CD14-positive monocyte (primary cell): ENCODE results near the gene OR10H5. TPM values are rescaled to one million over a fixed set of nuclear protein-coding genes. Genes with fewer than 3 reads are reported as not detected.

Source experiments
- DNase-seq, 3 donors: peaks; one replicate each; pipeline ENCODE4 v3.0.0-alpha.2; 2011 to 2022
- H2AFZ ChIP-seq: 2 replicates; pipeline ENCODE4 v1.6.0; 2012; ENCODE audit warnings: mild to moderate bottlenecking, low read depth, low read length, inconsistent platforms; ENCODE audit not compliant: insufficient read depth, poor library complexity, severe bottlenecking
- H3K27ac ChIP-seq, 2 donors: 1 replicate in 1 of 2; 2 replicates in 1 of 2; pipeline ENCODE4 v1.5.1; 2012 to 2013; ENCODE audit warnings: low read length in 2 of 2, control low read depth in 1 of 2, inconsistent platforms in 1 of 2, low read depth in 1 of 2, mild to moderate bottlenecking in 1 of 2
- H3K27me3 ChIP-seq, 2 donors: one replicate each; pipeline versions ENCODE4 v1.6.0 to v1.6.1; 2011 to 2013; ENCODE audit warnings: low read length in 2 of 2; ENCODE audit not compliant: control insufficient read depth in 2 of 2, insufficient read depth in 2 of 2
- H3K36me3 ChIP-seq, 2 donors: replicated peaks in 1 of 2; 1 replicate in 1 of 2; 2 replicates in 1 of 2; pipeline versions ENCODE4 v1.5.1 to v1.6.1; 2012 to 2013; ENCODE audit warnings: low read length in 2 of 2, control low read depth in 1 of 2, inconsistent platforms in 1 of 2, mild to moderate bottlenecking in 1 of 2; ENCODE audit not compliant: insufficient read depth in 2 of 2, control insufficient read depth in 1 of 2
- H3K4me1 ChIP-seq, 2 donors: 1 replicate in 1 of 2; 2 replicates in 1 of 2; pipeline versions ENCODE4 v1.5.1 to v1.6.1; 2012 to 2013; ENCODE audit warnings: low read length in 2 of 2, control low read depth in 1 of 2, inconsistent platforms in 1 of 2, mild to moderate bottlenecking in 1 of 2, moderate library complexity in 1 of 2; ENCODE audit not compliant: insufficient read depth in 2 of 2, control insufficient read depth in 1 of 2
- H3K4me2 ChIP-seq: replicated peaks from 2 replicates; pipeline ENCODE3; 2012; ENCODE audit warnings: low read length, moderate library complexity, mild to moderate bottlenecking; ENCODE audit not compliant: poor library complexity, severe bottlenecking; ENCODE audit errors: extremely low read depth
- H3K4me3 ChIP-seq, 3 experiments: fragments of 200-600 bp in 1 of 3; sonication (generic) in 1 of 3; replicated peaks in 1 of 3; 1 replicate in 2 of 3; 2 replicates in 1 of 3; pipeline ENCODE4 v1.5.1; 2011 to 2013; ENCODE audit warnings: low read length in 3 of 3, mild to moderate bottlenecking in 3 of 3, control low read depth in 2 of 3, low read depth in 2 of 3, inconsistent platforms in 1 of 3, moderate library complexity in 1 of 3
- H3K79me2 ChIP-seq: 2 replicates; pipeline ENCODE4 v1.6.0; 2012; ENCODE audit warnings: mild to moderate bottlenecking, control low read depth, inconsistent platforms, low read length, moderate library complexity; ENCODE audit not compliant: insufficient read depth
- H3K9ac ChIP-seq: 2 replicates; pipeline ENCODE4 v1.6.0; 2017; ENCODE audit warnings: low read length, mild to moderate bottlenecking; ENCODE audit not compliant: insufficient read depth, poor library complexity, severe bottlenecking
- H3K9me3 ChIP-seq, 2 donors: replicated peaks in 1 of 2; 1 replicate in 1 of 2; 2 replicates in 1 of 2; pipeline versions ENCODE4 v1.5.1 to v1.6.1; 2012 to 2013; ENCODE audit warnings: low read length in 2 of 2, control low read depth in 1 of 2; ENCODE audit not compliant: control insufficient read depth in 1 of 2, insufficient read depth in 1 of 2
- H4K20me1 ChIP-seq: 2 replicates; pipeline ENCODE4 v1.6.0; 2012; ENCODE audit warnings: mild to moderate bottlenecking, low read length, control low read depth, moderate library complexity; ENCODE audit not compliant: insufficient read depth
- H3K27ac Mint-ChIP-seq, 7 donors: one replicate each; pipeline ENCODE4 v1.8.0; 2020; ENCODE audit warnings: mild to moderate bottlenecking in 7 of 7, mixed read lengths in 7 of 7, moderate library complexity in 6 of 7, inconsistent platforms in 2 of 7
- H3K27me3 Mint-ChIP-seq, 3 donors: one replicate each; pipeline ENCODE4 v1.8.0; 2021 to 2022; ENCODE audit warnings: low read depth in 3 of 3, mild to moderate bottlenecking in 3 of 3, mixed read lengths in 3 of 3, moderate library complexity in 3 of 3, inconsistent platforms in 1 of 3
- H3K36me3 Mint-ChIP-seq, 2 donors: one replicate each; pipeline ENCODE4 v1.8.0; 2020; ENCODE audit warnings: mixed read lengths in 2 of 2, inconsistent platforms in 1 of 2, mild to moderate bottlenecking in 1 of 2
- H3K4me1 Mint-ChIP-seq: one replicate; pipeline ENCODE4 v1.8.0; 2020; ENCODE audit warnings: mild to moderate bottlenecking, mixed read lengths
- H3K4me3 Mint-ChIP-seq, 2 donors: one replicate each; pipeline ENCODE4 v1.8.0; 2020; ENCODE audit warnings: mild to moderate bottlenecking in 2 of 2, mixed read lengths in 2 of 2, moderate library complexity in 1 of 2
- H3K9me3 Mint-ChIP-seq, 7 donors: one replicate each; pipeline ENCODE4 v1.8.0; 2020 to 2022; ENCODE audit warnings: mixed read lengths in 7 of 7, mild to moderate bottlenecking in 6 of 7, moderate library complexity in 6 of 7, inconsistent platforms in 2 of 7
- WGBS: methylation state at CpG from one replicate; pipeline ENCODE4 v1.1.5; 2013; ENCODE audit warnings: missing lambda C conversion rate; ENCODE audit not compliant: insufficient coverage; 5-methylcytosine and 5-hydroxymethylcytosine counted together
- intact Hi-C, 2 donors: fragments of 100-400 bp; cut with micrococcal nuclease; formaldehyde crosslinking; loops; one replicate each; pipeline versions ENCODE4 v1.15.0 to v1.15.1; 2023
- polyA plus RNA-seq, 3 donors: library from polyadenylated mRNA; depleted of rRNA in 1 of 3; unstranded in 2 of 3; stranded (reverse) in 1 of 3; fragments of 300-500 nt in 2 of 3; fragments of >200 nt in 1 of 3; fragmentation: Illumina TruSeq in 2 of 3; gene quantifications; 1 replicate in 2 of 3; 2 replicates in 1 of 3; pipeline ENCODE4 v1.2.3, GENCODE V29; 2012 to 2021
- TF ChIP-seq, protein P1 (sequence below): fragments of 200-600 bp; IDR thresholded peaks from one replicate; pipeline ENCODE4 v1.8.0; 2022; ENCODE audit warnings: antibody characterized with exemption, mild to moderate bottlenecking

Gene OR10H5
- polyA plus RNA-seq, 3 donors = not detected

DNA sequence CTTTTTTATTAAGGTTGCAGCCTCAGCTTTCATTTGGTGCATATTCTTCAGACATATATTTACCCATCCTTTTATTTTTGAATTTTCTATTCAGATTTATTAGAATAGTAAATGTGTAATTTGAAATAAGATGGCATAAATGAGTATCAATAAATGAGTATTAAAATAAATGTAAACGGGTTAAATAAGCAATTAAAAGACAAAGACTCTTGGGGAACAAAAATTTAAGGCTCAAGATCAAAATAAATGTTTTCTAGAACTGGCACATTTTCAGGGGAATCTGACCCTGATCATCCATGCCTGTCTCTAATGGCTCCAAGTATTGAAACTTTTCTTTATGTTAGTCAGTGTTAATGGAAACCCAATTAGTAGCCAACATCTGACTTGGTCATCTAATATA, 46.7 kb upstream of the OR10H5 start:
- Histone ChIP-seq H2AFZ (no peak overlapping the region), H3K9ac (no peak overlapping the region), H3K79me2 (no peaks in the 10 kb centered on the region), H3K27me3 (peaks cover 2 to 5% of the 10 kb centered on the region in 2 donors), H3K9me3 (peaks cover 10 to 22% of the 10 kb centered on the region in 2 donors), H3K4me3 (no peak overlapping the region), H3K4me1 (no peaks in the 10 kb centered on the region), H4K20me1 (no peaks in the 10 kb centered on the region), H3K4me2 (no peak overlapping the region), H3K27ac (no peak overlapping the region), H3K36me3 (no peaks in the 10 kb centered on the region)
- Mint-ChIP-seq H3K27me3 (peaks cover 3 to 12% (median 10%) of the 10 kb centered on the region in 3 donors), H3K9me3 (peaks cover 14 to 23% (median 21%) of the 10 kb centered on the region in 7 donors), H3K4me3 (no peak overlapping the region), H3K27ac (no peak overlapping the region), H3K4me1 (no peaks in the 10 kb centered on the region), H3K36me3 (no peaks in the 10 kb centered on the region)
- intact Hi-C loops = no loop called here
- no CpG with 5 or more reads among the region's 1 CpG for WGBS
- no peak for DNase-seq
- TF ChIP-seq, protein P1, sequence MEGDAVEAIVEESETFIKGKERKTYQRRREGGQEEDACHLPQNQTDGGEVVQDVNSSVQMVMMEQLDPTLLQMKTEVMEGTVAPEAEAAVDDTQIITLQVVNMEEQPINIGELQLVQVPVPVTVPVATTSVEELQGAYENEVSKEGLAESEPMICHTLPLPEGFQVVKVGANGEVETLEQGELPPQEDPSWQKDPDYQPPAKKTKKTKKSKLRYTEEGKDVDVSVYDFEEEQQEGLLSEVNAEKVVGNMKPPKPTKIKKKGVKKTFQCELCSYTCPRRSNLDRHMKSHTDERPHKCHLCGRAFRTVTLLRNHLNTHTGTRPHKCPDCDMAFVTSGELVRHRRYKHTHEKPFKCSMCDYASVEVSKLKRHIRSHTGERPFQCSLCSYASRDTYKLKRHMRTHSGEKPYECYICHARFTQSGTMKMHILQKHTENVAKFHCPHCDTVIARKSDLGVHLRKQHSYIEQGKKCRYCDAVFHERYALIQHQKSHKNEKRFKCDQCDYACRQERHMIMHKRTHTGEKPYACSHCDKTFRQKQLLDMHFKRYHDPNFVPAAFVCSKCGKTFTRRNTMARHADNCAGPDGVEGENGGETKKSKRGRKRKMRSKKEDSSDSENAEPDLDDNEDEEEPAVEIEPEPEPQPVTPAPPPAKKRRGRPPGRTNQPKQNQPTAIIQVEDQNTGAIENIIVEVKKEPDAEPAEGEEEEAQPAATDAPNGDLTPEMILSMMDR = no peak

GRCh38 chr19:15748239-15748638, 39.2 kb upstream of the OR10H5 start:
- no peaks in the 10 kb centered on the region for H3K79me2 ChIP-seq
- no CpG with 5 or more reads among the region's 2 CpGs for WGBS
- H3K27me3 ChIP-seq = peaks cover 22 to 34% of the 10 kb centered on the region in 2 donors
- no peaks in the 10 kb centered on the region for H4K20me1 ChIP-seq
- H2AFZ ChIP-seq = no peak overlapping the region
- TF ChIP-seq, protein P1 = no peak
- Mint-ChIP-seq H3K27me3 (peaks cover 12 to 48% (median 34%) of the 10 kb centered on the region in 3 donors), H3K27ac (no peak overlapping the region), H3K36me3 (no peaks in the 10 kb centered on the region), H3K4me3 (no peak overlapping the region), H3K4me1 (no peaks in the 10 kb centered on the region), H3K9me3 (peaks cover 0 to 2% (median 0%) of the 10 kb centered on the region in 7 donors)
- H3K4me3 ChIP-seq = no peak overlapping the region
- H3K9me3 ChIP-seq = no peaks in the 10 kb centered on the region
- H3K27ac ChIP-seq = no peak overlapping the region
- no peak overlapping the region for H3K4me2 ChIP-seq
- H3K36me3 ChIP-seq = no peaks in the 10 kb centered on the region
- intact Hi-C loops = no loop called here
- H3K4me1 ChIP-seq = no peaks in the 10 kb centered on the region
- no peak for DNase-seq
- no peak overlapping the region for H3K9ac ChIP-seq
